ENCODE measurements around the gene RPL39L.

DNA sequence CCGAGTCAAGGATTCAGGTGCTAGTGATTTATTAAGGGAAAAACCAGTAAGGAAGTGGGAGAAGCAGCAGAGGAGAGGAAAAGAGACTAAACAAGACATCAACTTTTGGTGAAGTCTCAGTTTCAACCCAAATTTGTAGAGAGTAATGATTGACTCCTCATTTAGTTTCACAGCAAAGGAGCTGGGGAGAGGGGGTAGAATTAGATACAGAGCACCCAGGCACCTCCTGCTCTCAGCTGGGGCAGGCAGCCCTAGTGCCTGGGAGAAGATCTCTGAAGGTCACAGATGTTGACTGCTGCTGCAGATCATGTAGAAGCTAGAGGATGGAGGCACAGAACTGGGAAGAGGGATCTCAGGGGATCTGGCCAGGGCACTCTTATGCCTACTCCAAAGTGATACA, 29.1 kb downstream of the RPL39L start:
- TF ChIP-seq CTCF (IDR thresholded peaks at IDR 0.05) (no peak), EP300 (IDR thresholded peaks at IDR 0.05) (no peak), POLR2AphosphoS5 (IDR thresholded peaks at IDR 0.05) (no peak)
